ENCODE results near the gene RYK. TPM values are rescaled to one million over a fixed set of nuclear protein-coding genes. Genes with fewer than 3 reads are reported as not detected.

The RYK gene
- total RNA-seq = 74.0 and 80.9 TPM in 2 replicates

GRCh38 chr3:134250717-134251220 lies at the start of gene RYK:
RYK (minus strand) TSS chr3:134250859; CDS start chr3:134250654, 205 bp downstream.

Other genes with a start within 250 kb of the RYK start
- under 0.01 TPM in 1 of 2 replicates, not detected in the other for gene SLCO2A1, start 220.9 kb downstream of the RYK start, total RNA-seq
- gene AMOTL2, start 123.6 kb upstream of the RYK start, total RNA-seq = 12.3 and 48.1 TPM in 2 replicates
- 81.6 and 92.4 TPM in 2 replicates for gene ANAPC13, start 235.1 kb upstream of the RYK start, total RNA-seq
- gene CEP63, start 235.2 kb upstream of the RYK start, total RNA-seq = 16.1 and 25.4 TPM in 2 replicates

Measured in bronchial smooth muscle cell (primary cell).